Myocyte (in vitro differentiated cells): Measurements from ENCODE around the gene CA6. TPM values are rescaled to one million over a fixed set of nuclear protein-coding genes. Genes with fewer than 3 reads are reported as not detected.

Experiments used
- total RNA-seq: library from RNA; depleted of rRNA; stranded (reverse); fragments of >200 nt; gene quantifications from 2 replicates; pipeline ENCODE4 v1.2.3, GENCODE V29; 2014

The CA6 gene
- total RNA-seq, 1 donor from 2014 or later, result not detected

Other genes starting within 250 kb of the CA6 start
- 17.4 and 25.2 TPM in 2 replicates for gene RERE, start 128.2 kb upstream of the CA6 start, total RNA-seq
- 277 and 351 TPM in 2 replicates for gene ENO1, start 67.2 kb upstream of the CA6 start, total RNA-seq
- gene SLC2A7, start 80.6 kb downstream of the CA6 start, total RNA-seq, result not detected in 2 replicates
- 11.1 and 12.6 TPM in 2 replicates for gene SLC2A5, start 123.8 kb downstream of the CA6 start, total RNA-seq
- 2.1 and 2.8 TPM in 2 replicates for gene GPR157, start 183.2 kb downstream of the CA6 start, total RNA-seq